Thoracic aorta (tissue), 2 donors: Measurements from ENCODE around the gene SAMSN1. TPM values are rescaled to one million over a fixed set of nuclear protein-coding genes. Genes with fewer than 3 reads are reported as not detected.
A peak's percentile ranks its signal among the peaks of the same experiment; 100 is the strongest.
"Not testable (repeated sequence)": the region's sequence is repeated elsewhere in the genome, so short reads cannot be mapped to it uniquely, and the experiment has no call there.

Experiments used
- ATAC-seq: fragments of 150-250 bp; one replicate; pipeline ENCODE4 v1.8.0; 2017; ENCODE audit warnings: low read depth; ENCODE audit not compliant: insufficient number of reproducible peaks, low FRiP score
- DNase-seq: peaks from one replicate; pipeline ENCODE4 v3.0.0-alpha.2; 2020; ENCODE audit warnings: low spot score
- H3K27ac ChIP-seq, 2 donors: fragments of 200-600 bp; sonication (generic); 1 replicate in 1 of 2; 2 replicates in 1 of 2; pipeline ENCODE4 v1.5.1; 2016; ENCODE audit warnings: mild to moderate bottlenecking in 2 of 2, moderate library complexity in 2 of 2
- H3K27me3 ChIP-seq: fragments of 200-600 bp; sonication (generic); replicated peaks from 2 replicates; pipeline ENCODE4 v1.6.0; 2016; ENCODE audit warnings: mild to moderate bottlenecking; ENCODE audit not compliant: insufficient read depth
- H3K36me3 ChIP-seq: fragments of 200-600 bp; sonication (generic); one replicate; pipeline ENCODE4 v1.5.1; 2016
- H3K4me1 ChIP-seq, 2 donors: fragments of 200-600 bp; sonication (generic); 1 replicate in 1 of 2; 2 replicates in 1 of 2; pipeline versions ENCODE4 v1.5.1 to v1.6.0; 2016; ENCODE audit warnings: low read depth in 2 of 2, mild to moderate bottlenecking in 1 of 2; ENCODE audit not compliant: control insufficient read depth in 1 of 2
- H3K4me3 ChIP-seq: fragments of 200-600 bp; sonication (generic); 2 replicates; pipeline ENCODE4 v1.5.1; 2016; ENCODE audit warnings: mild to moderate bottlenecking
- H3K9me3 ChIP-seq: fragments of 200-600 bp; sonication (generic); 2 replicates; pipeline ENCODE4 v1.5.1; 2016
- CTCF ChIP-seq: fragments of 200-600 bp; sonication (generic); IDR thresholded peaks from one replicate; pipeline ENCODE4 v1.5.1; 2019; ENCODE audit warnings: antibody characterized with exemption
- total RNA-seq, 2 donors: library from RNA; depleted of rRNA; stranded (reverse); fragments of >200 nt; gene quantifications; one replicate each; pipeline versions ENCODE4 v1.1.0 to v1.2.3, GENCODE V29; 2016

Gene SAMSN1
- total RNA-seq, 2 donors from 2014 or later: 6.6 to 20.5 TPM

- H3K9me3 ChIP-seq: no peaks in the 10 kb centered on the region
- DNase-seq: no peak
- no peaks in the 10 kb centered on the region for H3K4me1 ChIP-seq
- no peaks in the 10 kb centered on the region for H3K36me3 ChIP-seq
- ATAC-seq: no peak
- no peak for TF ChIP-seq CTCF
- peak overlapping the region; percentile 21 for H3K4me3 ChIP-seq
- no peaks in the 10 kb centered on the region for H3K27me3 ChIP-seq
- H3K27ac ChIP-seq: no peak overlapping the region
Observed at GRCh38 chr21:14523234-14523633, 22.9 kb downstream of the SAMSN1 start.

- DNase-seq: no peak
- Histone ChIP-seq H3K27me3 (no peaks in the 10 kb centered on the region), H3K9me3 (no peaks in the 10 kb centered on the region), H3K27ac (no peak overlapping the region), H3K4me1 (no peaks in the 10 kb centered on the region), H3K4me3 (peak overlapping the region; percentile 21), H3K36me3 (no peaks in the 10 kb centered on the region)
- no peak for ATAC-seq
- no peak for TF ChIP-seq CTCF
Observed at GRCh38 chr21:14522736-14523135, 23.4 kb downstream of the SAMSN1 start.

- no peak overlapping the region for H3K27ac ChIP-seq
- H3K27me3 ChIP-seq: no peaks in the 10 kb centered on the region
- DNase-seq: no peak
- no peaks in the 10 kb centered on the region for H3K4me1 ChIP-seq
- no peak for ATAC-seq
- H3K4me3 ChIP-seq: no peak overlapping the region
- no peak for TF ChIP-seq CTCF
- no peaks in the 10 kb centered on the region for H3K36me3 ChIP-seq
- H3K9me3 ChIP-seq: no peaks in the 10 kb centered on the region
Observed at GRCh38 chr21:14520535-14520934, 25.6 kb downstream of the SAMSN1 start.

- no peak for TF ChIP-seq CTCF
- H3K36me3 ChIP-seq: no peaks in the 10 kb centered on the region
- DNase-seq: no peak
- no peaks in the 10 kb centered on the region for H3K4me1 ChIP-seq
- no peak overlapping the region for H3K27ac ChIP-seq
- H3K27me3 ChIP-seq: no peaks in the 10 kb centered on the region
- no peaks in the 10 kb centered on the region for H3K9me3 ChIP-seq
- H3K4me3 ChIP-seq: no peak overlapping the region
- no peak for ATAC-seq
Observed at GRCh38 chr21:14519000-14519399, 27.1 kb downstream of the SAMSN1 start.

- H3K4me1 ChIP-seq: no peaks in the 10 kb centered on the region
Observed at GRCh38 chr21:14513804-14514203, 32.3 kb downstream of the SAMSN1 start.

GRCh38 chr21:14506859-14507457 lies 39.2 kb downstream of the SAMSN1 start:
- not testable (repeated sequence) for H3K4me3 ChIP-seq, ATAC-seq, DNase-seq

More at GRCh38 chr21:14513804-14514203, 32.3 kb downstream of the SAMSN1 start:
- no peak for DNase-seq
- H3K27ac ChIP-seq: no peak overlapping the region
- H3K36me3 ChIP-seq: no peaks in the 10 kb centered on the region
- H3K27me3 ChIP-seq: no peaks in the 10 kb centered on the region
- ATAC-seq: no peak
- H3K4me3 ChIP-seq: no peak overlapping the region
- H3K9me3 ChIP-seq: no peaks in the 10 kb centered on the region
- no peak for TF ChIP-seq CTCF

More at GRCh38 chr21:14506859-14507457, 39.2 kb downstream of the SAMSN1 start:
- not testable (repeated sequence) for H3K4me1 ChIP-seq, H3K27me3 ChIP-seq, H3K9me3 ChIP-seq, H3K27ac ChIP-seq, H3K36me3 ChIP-seq
